Endothelial cell of umbilical vein (primary cell): ENCODE measurements around the gene TMSB10.

Experiments used
- EZH2 ChIP-seq: IDR thresholded peaks from 2 replicates; pipeline ENCODE4 v1.6.1; 2012; ENCODE audit warnings: borderline replicate concordance, low read depth, mild to moderate bottlenecking, moderate library complexity, low read length, inconsistent platforms; ENCODE audit not compliant: severe bottlenecking
- GATA2 ChIP-seq: IDR thresholded peaks from 2 replicates; pipeline ENCODE4 v1.7.0; 2011; ENCODE audit warnings: low read depth, mild to moderate bottlenecking, moderate library complexity, mixed read lengths, low read length; ENCODE audit not compliant: insufficient read length, insufficient read depth
- MYC ChIP-seq: IDR thresholded peaks from one replicate; pipeline ENCODE4 v1.6.1; 2011; ENCODE audit warnings: mild to moderate bottlenecking, low read depth, low read length
- POLR2A ChIP-seq: IDR thresholded peaks from 2 replicates; pipeline ENCODE4 v1.6.1; 2012; ENCODE audit warnings: low read depth, mild to moderate bottlenecking, control low read depth, low read length
- POLR2AphosphoS5 ChIP-seq: IDR thresholded peaks from 2 replicates; pipeline ENCODE4 v1.6.1; 2012; ENCODE audit warnings: low read depth, mild to moderate bottlenecking, control low read depth, low read length, moderate library complexity; ENCODE audit not compliant: insufficient read depth
- TF ChIP-seq, protein P1 (sequence below), 2 donors: IDR thresholded peaks; 1 replicate in 1 of 2; 2 replicates in 1 of 2; pipeline ENCODE4 v1.5.1; 2011; ENCODE audit warnings: low read length in 2 of 2, mild to moderate bottlenecking in 2 of 2, moderate library complexity in 2 of 2, control low read depth in 1 of 2, inconsistent platforms in 1 of 2, low read depth in 1 of 2; ENCODE audit not compliant: insufficient read depth in 1 of 2; ENCODE audit errors: extremely low read depth in 1 of 2

DNA sequence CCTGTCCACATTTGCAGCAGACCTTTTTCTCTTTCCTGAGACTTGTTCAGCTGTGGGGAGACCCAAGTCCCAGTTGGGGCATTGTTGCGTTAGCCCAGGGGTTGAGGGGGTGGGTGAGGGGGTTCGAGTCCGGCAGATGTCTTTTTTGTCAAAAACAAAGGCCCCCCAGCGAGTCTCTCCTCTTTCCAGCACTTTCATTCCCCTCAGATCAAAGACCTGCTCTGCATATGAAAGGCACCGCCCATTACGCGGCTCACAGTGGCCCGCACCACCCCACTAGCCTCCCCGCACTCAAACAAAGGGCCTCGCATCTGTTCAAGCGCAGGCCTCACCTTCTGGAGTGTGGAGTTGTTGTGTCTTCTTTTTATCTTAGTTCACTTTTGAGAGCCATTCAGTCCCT, 49.7 kb upstream of the TMSB10 start:
- TF ChIP-seq, protein P1, sequence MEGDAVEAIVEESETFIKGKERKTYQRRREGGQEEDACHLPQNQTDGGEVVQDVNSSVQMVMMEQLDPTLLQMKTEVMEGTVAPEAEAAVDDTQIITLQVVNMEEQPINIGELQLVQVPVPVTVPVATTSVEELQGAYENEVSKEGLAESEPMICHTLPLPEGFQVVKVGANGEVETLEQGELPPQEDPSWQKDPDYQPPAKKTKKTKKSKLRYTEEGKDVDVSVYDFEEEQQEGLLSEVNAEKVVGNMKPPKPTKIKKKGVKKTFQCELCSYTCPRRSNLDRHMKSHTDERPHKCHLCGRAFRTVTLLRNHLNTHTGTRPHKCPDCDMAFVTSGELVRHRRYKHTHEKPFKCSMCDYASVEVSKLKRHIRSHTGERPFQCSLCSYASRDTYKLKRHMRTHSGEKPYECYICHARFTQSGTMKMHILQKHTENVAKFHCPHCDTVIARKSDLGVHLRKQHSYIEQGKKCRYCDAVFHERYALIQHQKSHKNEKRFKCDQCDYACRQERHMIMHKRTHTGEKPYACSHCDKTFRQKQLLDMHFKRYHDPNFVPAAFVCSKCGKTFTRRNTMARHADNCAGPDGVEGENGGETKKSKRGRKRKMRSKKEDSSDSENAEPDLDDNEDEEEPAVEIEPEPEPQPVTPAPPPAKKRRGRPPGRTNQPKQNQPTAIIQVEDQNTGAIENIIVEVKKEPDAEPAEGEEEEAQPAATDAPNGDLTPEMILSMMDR (IDR thresholded peaks at IDR 0.05; ENCODE audit: extremely low read depth in 1 of 2, insufficient read depth in 1 of 2, low read depth in 1 of 2, low read length in 2 of 2) = no peak
- TF ChIP-seq POLR2A (no peak), GATA2 (no peak), MYC (no peak), EZH2 (no peak), POLR2AphosphoS5 (no peak)
